ENCODE measurements around the gene PHACTR1.

The PHACTR1 gene

GRCh38 chr6:13163161-13163944 lies 446.8 kb downstream of the PHACTR1 start:
- no peak for DNase-seq (ENCODE audit: low spot score)

- DNase-seq (ENCODE audit: low spot score) = no peak
These were observed 447.7 kb downstream of the PHACTR1 start for GRCh38 chr6:13164291-13164690.

GRCh38 chr6:13165502-13166172 lies 449.1 kb downstream of the PHACTR1 start:
- DNase-seq (ENCODE audit: low spot score) = no peak

GRCh38 chr6:13166269-13166668 lies 449.7 kb downstream of the PHACTR1 start:
- DNase-seq (ENCODE audit: low spot score) = no peak

GRCh38 chr6:13166916-13167315 lies 450.3 kb downstream of the PHACTR1 start:
- no peak for DNase-seq (ENCODE audit: low spot score)

GRCh38 chr6:13172291-13172690 lies 455.7 kb downstream of the PHACTR1 start:
- DNase-seq (ENCODE audit: low spot score) = no peak

GRCh38 chr6:13175087-13175486 lies 458.5 kb downstream of the PHACTR1 start:
- no peak for DNase-seq (ENCODE audit: low spot score)

- no peak for DNase-seq (ENCODE audit: low spot score)
These were observed 459.2 kb downstream of the PHACTR1 start for GRCh38 chr6:13175759-13176158.

GRCh38 chr6:13177664-13178063 lies 461.1 kb downstream of the PHACTR1 start:
- no peak for DNase-seq (ENCODE audit: low spot score)

- no peak for DNase-seq (ENCODE audit: low spot score)
These were observed 461.5 kb downstream of the PHACTR1 start for GRCh38 chr6:13178107-13178506.

GRCh38 chr6:13180538-13180937 lies 464.0 kb downstream of the PHACTR1 start:
- DNase-seq (ENCODE audit: low spot score) = no peak

- no peak for DNase-seq (ENCODE audit: low spot score)
These were observed 464.8 kb downstream of the PHACTR1 start for GRCh38 chr6:13181393-13181792.

- no peak for DNase-seq (ENCODE audit: low spot score)
These were observed 467.0 kb downstream of the PHACTR1 start for GRCh38 chr6:13183415-13184088.

- no peak for DNase-seq (ENCODE audit: low spot score)
These were observed 467.5 kb downstream of the PHACTR1 start for GRCh38 chr6:13184089-13184468.

- DNase-seq (ENCODE audit: low spot score) = no peak
These were observed 468.0 kb downstream of the PHACTR1 start for GRCh38 chr6:13184547-13184946.

- no peak for DNase-seq (ENCODE audit: low spot score)
These were observed 470.3 kb downstream of the PHACTR1 start for GRCh38 chr6:13186861-13187260.

- no peak for DNase-seq (ENCODE audit: low spot score)
These were observed 471.1 kb downstream of the PHACTR1 start for GRCh38 chr6:13187692-13188091.

- no peak for DNase-seq (ENCODE audit: low spot score)
These were observed 471.7 kb downstream of the PHACTR1 start for GRCh38 chr6:13188306-13188705.

GRCh38 chr6:13189710-13190109 lies 473.1 kb downstream of the PHACTR1 start:
- no peak for DNase-seq (ENCODE audit: low spot score)

- no peak for DNase-seq (ENCODE audit: low spot score)
These were observed 473.8 kb downstream of the PHACTR1 start for GRCh38 chr6:13190376-13190775.

- no peak for DNase-seq (ENCODE audit: low spot score)
These were observed 474.9 kb downstream of the PHACTR1 start for GRCh38 chr6:13191461-13191860.

GRCh38 chr6:13194852-13195251 lies 478.3 kb downstream of the PHACTR1 start:
- peak; percentile 64 for DNase-seq (ENCODE audit: low spot score)

GRCh38 chr6:13195803-13196202 lies 479.2 kb downstream of the PHACTR1 start:
- DNase-seq (ENCODE audit: low spot score) = no peak
